GOT3 (cell line): ENCODE data around the gene DNAL1.

ENCODE experiments used
- DNase-seq: peaks from one replicate; lab custom pipeline; 2025; ENCODE audit warnings: mixed read lengths; lab: John Stamatoyannopoulos, UW

DNAL1 gene

GRCh38 chr14:73744175-73744867, 99.5 kb downstream of the DNAL1 start:
- no peak for DNase-seq

DNA sequence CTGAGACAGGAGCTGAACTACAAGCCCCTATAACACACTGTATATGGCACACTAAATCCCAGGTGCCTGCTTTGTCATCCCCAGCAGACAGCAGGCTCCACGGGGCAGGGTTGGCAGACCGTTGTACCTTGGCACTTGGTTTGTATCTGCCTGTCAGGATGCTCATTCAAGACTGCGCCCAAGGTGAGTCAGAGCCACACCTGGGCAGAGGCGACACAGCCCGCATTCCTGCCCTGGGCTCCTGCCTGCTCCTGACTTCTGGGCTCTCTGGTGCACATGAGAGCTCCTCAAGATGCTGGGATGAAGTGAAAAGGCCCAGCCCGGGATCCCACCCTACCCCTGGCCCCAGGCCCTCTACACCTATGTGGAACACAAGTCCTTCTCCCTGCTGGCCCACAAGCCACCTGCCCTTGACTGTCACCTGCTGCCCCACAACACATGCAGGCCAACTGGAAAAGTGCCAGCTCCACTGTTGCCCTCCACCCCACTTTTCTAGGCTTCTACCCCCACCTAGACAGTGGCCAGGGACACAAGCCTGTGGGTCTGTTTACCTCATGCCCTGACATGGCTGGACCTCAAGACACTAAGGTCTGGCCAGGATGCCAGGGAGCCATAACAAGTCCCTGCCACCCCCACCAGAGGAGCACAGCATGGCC, 100.2 kb downstream of the DNAL1 start:
- no peak for DNase-seq

GRCh38 chr14:73745571-73746519, 101.1 kb downstream of the DNAL1 start:
- DNase-seq = no peak

- no peak for DNase-seq
Observed at GRCh38 chr14:73746520-73747378, 102.0 kb downstream of the DNAL1 start.

DNA sequence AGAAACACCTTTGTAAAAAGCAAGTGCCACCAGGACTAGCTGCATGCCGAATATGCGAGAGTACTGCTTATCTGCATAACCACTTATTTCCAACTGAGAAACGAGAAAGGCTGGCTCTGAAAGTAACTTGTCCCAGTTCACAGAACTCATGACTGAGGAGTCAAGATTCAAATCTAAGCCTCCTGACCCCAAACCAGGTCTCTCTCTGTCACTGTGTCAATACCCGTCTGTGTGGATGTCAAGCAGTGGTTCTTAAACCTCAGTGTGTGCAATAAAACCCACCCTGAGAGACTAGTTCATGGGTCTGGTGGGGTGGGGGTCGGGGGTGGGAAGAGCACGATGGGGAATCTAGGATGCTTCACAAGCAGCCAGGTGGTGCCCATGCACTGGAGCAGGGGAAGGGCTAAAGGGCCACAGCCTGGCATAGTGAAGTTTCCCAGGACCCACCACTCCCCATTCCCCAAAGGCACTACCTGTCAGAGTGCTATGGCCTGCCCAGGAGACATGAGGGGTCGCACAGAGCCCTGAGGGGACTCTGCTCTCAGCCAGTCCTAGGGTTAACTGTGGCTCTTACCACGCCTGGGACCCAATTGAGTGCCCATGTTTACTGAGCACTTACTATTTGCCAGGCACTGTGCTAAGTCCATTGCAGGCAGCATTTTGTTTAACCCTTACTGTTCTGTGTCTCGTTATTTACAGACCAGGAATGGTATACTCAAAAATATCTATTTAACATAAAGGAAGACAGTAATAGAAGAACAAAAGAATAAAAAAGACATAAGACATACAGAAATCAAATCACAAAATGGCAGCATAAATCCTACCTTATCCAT, 102.8 kb downstream of the DNAL1 start:
- DNase-seq = no peak

DNA sequence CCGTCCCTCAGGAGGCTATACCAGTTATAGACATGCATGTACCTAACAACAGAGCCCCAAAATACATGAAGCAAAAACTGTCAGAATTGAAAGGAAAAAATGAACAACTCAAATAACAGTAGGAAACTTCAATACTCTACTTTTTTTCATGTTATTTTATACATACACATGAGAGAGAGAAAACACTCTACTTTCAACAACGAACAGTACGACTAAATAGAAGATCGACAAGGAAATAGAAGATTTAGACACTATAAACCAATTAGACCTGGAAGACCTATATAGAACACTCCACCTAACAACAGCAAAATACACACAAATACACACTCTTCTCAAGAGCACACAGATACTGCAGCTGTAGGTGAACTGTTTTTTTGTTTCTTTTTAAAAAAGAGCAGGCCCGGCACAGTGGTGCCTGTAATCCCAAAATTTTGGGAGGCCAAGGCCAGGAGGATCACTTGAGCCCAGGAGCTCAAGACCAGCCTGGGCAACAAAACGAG, 104.1 kb downstream of the DNAL1 start:
- no peak for DNase-seq

DNA sequence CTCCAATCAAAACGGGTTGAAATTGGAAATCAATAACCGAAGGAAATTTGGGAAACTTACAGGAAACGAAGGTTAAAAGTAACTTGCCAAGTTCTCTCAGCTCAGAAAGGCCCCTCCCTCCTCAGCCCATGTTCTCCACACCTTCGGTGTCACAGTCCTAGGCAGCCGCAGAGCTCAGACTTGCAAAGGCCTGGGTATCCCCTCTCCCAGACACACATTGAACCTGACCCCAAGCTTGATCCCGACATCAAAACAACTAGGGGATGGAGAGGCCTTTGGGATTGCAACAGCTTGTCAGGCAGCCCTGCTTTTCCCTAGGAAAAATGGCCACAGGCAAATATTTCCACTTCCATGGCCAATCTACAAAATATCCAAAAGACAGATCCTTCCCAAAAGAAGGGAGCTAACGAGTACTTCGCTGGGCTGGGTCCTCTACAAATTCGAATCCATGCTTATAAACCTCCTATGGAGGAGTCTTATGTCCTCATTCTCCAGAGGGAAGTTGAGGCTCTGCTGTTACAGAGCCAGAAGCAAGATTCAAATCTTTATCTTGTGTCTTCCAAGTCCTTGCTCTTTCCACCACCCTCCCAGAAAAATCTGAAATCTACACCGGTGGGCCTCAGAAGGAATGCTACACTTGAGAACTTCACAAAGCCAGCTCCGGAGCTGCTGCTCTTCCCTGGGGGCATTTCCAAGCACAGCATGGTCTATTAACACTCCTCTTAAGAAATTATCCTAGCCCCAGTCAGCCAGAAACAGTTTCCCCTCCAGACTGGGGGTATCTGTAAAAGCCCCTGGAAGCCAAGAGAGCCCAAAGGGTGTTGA, 105.1 kb downstream of the DNAL1 start:
- no peak for DNase-seq

- DNase-seq = no peak
Observed at GRCh38 chr14:73750531-73750901, 105.7 kb downstream of the DNAL1 start.

- DNase-seq = no peak
Observed at GRCh38 chr14:73751157-73751691, 106.4 kb downstream of the DNAL1 start.

- DNase-seq = no peak
Observed at GRCh38 chr14:73752297-73752992, 107.7 kb downstream of the DNAL1 start.
